Measurements from ENCODE around the gene DHRS3.
"Not testable (repeated sequence)": the region's sequence is repeated elsewhere in the genome, so short reads cannot be mapped to it uniquely, and the experiment has no call there.

The DHRS3 gene, protein sequence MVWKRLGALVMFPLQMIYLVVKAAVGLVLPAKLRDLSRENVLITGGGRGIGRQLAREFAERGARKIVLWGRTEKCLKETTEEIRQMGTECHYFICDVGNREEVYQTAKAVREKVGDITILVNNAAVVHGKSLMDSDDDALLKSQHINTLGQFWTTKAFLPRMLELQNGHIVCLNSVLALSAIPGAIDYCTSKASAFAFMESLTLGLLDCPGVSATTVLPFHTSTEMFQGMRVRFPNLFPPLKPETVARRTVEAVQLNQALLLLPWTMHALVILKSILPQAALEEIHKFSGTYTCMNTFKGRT

DNA sequence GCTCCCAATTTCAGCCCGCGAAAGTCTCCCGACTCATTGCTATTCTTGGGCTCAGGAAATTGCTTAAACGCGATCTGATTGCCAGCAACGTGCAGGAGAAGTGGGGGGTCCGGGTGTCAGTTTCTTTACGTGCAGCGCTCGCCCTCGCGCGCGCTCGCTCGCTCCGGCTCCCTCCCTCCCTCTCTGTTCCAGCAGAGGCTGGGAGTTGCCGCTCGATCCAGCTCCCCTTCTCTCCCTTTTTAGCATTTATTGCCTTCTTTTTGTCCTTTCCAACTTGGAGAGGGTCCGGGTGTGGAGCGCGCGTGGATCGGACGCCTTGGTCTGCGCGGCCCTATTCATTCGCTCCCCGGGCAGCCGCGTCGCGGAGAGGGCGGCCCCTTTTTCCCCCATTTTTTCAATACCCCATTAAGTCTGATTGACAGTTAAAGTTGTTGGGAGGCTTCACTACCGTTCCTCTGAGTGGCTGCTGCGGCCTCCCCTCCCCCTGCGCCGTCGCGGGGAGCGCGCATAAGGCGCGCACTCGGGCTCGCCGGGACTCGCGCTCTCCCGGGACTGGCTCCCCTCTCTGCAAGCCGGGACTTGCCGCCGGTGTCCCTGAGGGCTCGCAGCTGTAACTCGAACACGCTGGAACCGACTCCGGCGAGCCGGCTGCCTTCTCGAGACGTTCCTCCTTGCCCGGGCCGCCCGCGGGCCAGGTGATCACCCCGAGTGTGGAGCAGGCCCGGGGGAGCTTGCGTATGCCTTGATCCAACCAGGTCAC is at the start of gene DHRS3:
Gene DHRS3 (minus strand): TSS at position 310 of the 760 bp plus-strand sequence. CDS start 862 bp downstream, outside the sequence.
- DNase-seq = no peak

DNA sequence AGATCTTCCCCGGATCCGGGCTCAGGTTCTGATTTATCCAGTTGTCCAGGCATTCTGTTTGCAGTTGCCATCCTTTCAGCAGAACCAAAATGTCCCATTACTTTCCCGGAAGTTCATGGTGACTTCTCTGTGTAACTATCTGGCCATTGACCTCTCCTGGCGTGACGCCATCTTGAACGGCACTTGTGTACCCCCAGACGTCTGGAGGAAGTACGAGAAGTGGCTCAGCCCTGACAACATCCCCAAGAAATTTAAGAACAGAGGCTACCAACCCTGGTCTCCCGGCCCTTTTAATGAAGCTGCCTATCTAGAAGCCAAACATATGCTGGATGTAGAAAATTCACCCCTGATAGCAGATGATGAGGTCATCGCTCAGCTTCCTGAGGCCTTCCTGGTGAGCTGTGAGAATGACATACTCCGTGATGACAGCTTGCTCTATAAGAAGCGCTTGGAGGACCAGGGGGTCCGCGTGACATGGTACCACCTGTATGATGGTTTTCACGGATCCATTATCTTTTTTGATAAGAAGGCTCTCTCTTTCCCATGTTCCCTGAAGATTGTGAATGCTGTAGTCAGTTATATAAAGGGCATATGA is 48.2 kb upstream of the DHRS3 start:
- DNase-seq = no peak

DNA sequence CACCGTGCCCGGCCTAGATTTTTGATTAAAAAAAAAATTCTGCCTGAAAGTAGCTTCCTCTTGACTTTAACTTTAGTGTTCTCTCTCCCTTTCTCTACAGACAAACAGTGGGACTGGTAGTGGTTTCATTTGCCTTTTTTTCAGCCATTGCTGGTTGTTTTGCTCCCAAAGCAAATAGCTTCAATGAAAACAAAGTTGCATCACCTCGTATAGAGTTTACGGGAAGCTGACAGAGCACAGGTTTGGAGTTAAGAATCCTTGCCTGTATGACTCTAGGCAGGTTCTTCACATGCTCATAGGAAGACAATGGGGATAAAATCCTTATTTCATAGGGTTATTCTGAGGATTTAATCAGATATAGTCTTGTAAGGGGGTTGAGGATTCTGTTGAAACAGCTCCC is 47.5 kb upstream of the DHRS3 start:
- no peak for DNase-seq

DNA sequence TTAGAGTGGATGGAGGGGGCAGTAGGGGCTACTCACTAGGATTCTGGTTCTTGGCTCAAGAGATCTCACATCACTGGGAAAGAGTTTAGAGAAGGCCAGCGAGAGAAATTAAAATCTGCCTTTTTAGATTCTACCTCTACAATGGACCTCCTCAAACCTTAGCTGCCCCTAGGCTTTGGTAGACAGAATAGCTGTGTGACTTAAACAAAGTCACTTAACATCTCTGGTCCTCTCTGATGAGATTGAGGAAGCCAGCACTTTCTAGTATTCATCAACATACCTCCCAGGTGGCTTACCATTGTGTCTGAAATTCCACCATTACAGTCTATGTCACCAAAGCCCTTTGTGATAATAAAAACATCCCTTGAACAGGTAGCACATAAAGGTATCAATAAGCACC is 44.5 kb upstream of the DHRS3 start:
- DNase-seq = no peak

DNA sequence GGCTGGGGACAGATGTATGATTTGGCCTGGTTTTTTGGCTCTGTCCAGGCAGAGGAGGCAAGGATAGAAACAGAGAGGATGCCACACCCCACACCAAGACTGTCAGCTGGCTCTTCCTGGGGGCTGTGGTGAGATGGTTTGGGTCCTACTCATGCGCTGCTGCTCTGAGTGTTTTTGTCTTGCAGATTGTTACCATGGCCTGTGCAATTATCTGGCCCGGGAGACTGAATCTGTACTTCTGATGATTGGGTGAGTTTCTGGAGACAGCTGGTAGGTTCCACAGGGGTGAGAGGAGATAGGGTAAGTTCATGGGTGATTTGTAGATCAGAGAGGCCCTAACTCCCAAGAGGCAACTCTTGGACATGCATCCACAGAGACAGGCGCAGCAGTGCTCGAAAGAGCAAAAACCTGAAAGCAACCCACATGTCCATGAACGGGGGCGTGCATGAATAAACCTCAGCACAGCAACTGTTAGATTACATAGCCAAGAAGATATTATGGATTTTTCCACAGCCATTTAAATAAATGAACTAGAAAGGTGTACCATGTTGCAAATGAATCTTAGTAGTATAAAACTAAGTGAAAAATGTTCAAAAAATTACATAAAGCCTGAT is 43.7 kb upstream of the DHRS3 start:
- DNase-seq = no peak

DNA sequence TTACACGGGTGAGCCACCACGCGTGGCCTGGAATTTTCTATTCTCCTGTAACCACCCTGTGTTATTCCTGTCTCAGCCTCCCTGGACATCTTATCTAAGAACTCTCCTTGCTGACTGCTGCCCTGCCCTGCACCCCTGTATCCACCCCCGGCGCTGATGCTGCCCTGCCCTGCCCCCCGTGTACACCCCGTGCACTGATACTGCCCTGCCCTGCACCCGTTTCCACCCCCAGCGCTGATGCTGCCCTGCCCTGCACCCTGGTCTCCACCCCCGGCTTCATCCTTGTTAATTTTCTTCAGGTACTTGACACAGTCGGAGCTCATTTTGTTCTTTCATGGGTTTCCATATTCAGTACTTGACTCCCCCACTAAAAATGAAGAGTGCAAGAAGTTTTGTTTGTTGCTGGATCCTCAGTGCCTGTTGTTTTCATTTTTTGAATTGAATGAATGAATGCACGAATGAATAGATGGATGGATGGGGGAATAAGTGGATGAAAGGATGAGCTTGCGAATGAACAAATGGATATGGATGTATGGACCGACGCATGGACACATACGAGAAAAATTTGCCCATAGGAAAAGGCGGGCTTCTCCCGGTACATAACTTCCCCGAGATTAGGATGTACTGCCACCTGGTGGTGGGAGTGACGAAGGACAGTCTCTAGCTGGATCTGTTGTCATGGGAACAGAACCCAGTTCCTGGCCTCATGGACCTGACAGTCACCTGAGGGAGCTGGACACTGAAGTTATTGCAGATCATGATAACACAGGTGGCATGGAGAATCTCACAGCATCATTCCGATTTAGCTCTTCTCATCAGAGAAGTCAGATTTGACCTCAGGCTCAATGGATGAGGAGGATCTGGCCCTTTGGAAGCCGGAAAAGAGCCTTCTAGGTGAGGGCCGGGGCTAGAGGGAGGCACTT is 40.8 kb upstream of the DHRS3 start:
- peak in 1 of 2 experiments; percentile 38 for DNase-seq

DNA sequence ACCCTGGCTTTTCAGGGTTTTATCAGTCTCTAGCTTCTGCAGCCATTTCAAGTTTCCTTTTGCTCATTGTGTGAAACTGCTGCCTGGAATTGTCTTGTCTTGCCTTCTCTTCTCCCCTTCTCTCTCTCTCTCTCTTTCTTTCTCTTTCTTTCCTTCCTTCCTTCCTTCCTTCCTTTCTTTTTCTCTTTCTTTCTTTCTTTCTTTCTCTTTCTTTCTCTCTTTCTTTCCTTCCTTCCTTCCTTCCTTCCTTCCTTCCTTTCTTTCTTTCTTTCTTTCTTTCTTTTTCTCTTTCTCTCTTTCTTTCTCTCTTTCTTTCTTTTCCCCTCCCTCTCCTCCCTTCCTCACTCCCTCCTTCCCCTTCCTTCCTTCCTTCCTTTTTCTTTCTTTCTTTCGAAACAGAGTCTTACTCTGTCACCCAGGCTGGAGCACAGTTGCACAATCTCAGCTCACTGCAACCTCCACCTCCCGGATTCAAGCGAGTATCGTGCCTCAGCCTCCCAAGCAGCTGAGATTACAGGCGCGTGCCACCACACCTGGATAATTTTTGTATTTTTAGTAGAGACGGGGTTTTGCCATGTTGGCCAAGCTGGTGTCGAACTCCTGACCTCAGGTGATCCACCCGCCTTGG is 40.0 kb upstream of the DHRS3 start:
- not testable (repeated sequence) for DNase-seq

DNA sequence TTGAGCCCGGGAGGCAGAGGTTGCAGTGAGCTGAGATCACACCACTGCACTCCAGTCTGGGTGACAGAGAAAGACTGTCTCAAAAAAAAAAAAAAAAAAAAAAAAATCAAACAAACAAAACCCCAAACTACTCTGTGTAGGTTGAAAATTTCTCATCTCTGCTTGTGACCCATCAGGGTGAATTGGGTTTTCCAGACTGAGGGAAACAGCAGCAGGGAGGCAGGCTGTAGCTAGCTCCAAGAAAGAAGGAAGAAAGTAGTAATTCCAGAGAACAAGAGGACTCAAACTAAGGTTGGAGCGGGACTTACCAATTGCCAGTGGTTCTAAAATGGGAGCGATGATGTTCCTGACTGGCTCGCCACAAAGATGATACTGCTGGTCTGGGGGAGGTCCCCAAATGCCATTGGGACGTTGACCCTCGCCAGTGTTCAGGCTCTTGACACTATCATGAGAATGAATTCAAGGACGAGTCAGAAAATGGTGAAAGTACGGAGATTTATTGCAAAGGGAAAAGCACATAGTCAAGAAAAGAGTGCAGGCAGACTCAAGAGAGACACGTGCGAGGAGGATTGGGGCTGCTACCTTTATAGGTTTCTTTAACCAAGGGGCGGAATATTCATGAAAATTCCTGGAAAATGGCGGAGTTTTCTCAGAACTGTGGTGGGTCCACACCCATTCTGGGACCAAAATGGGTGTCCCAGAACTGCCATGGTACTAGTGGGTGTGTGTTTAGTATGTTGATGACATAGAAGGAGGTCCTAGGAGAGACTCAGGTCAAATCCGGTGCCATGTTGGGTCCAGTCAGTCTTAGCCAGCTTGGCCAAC is 39.3 kb upstream of the DHRS3 start:
- no peak for DNase-seq

DNA sequence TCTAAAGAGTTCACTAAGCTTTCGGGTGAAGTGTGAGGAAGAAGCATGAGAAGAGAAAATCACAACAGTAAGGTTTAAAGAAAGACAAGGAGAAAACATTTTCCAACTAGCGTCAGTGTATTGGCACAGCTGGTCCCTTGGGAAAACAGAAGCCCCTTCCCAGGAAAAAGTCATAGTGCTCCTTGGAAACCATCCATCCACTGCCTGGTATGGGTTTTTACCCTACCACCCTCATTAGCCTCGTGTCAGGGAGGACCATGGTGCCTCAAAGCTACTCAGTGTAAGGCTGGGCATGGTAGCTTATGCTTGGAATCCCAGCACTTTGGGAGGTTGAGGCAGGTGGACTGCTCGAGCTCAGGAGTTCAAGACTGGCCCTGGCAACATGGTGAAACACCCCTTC is 38.6 kb upstream of the DHRS3 start:
- DNase-seq = no peak

DNA sequence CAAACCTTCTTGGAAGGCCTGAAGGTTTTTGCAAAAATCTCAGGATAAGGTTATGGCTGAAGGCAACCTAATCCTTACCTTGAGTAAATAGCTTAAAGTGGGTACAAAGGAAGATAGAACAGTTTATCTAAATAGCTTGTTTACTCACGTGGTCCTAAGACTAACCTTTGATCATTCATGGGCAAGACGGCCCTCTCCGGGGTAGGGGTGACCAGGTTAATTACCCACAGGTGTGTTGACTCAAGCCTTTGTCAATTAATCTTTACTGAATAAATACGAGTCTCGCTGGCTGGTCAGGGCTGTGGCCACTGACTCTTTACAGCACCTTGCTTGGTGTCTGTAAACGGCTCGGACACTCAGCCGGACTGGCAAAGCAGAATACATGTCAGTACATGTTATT is 36.6 kb upstream of the DHRS3 start:
- DNase-seq = no peak

DNA sequence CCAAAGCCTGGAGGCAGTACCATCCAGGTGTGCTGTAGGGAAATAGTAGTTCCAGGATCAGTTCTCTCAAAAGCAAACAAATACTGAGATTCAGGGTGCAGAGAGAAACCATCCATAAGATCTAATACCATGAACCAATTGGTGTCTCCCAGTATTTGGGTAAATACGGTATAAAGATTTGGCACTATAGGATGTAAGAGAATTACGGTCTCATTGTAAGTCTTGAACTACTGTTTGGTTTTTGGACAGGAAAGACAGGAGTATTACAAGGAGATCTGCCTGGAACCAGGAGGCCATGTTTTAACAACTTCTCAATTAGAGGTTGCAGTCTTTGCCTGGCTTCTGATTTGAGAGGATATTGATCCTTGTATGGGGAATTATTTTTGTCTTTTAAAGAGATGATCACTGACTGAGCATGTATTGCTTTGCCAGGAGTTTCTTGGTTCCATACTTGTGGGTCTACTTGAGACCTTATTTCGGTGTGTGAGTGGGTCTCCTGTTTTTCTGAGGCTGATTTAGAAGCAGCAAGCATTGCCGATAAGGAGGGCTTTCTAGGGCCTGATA is 36.1 kb upstream of the DHRS3 start:
- DNase-seq = no peak

DNA sequence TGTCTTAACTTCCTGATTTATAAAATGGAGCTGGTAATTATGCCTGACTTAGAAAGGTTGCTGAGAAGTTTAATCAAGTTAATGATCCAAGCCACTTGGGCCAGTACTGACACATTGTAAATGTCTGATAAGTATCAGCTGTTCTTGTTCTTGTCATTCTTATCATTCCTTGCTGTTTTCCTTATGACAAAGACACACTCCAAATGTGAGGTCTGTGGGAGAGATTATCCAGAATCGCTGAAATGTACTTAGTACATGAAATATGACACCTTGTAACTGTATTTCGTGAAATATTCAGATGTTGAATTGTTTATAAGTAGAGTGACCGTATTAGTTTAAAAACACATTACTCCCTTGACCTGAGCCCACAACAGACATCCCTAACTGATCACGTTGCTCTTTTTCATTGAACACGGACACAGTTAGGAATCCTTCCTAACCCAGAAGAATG is 32.0 kb upstream of the DHRS3 start:
- no peak for DNase-seq

DNA sequence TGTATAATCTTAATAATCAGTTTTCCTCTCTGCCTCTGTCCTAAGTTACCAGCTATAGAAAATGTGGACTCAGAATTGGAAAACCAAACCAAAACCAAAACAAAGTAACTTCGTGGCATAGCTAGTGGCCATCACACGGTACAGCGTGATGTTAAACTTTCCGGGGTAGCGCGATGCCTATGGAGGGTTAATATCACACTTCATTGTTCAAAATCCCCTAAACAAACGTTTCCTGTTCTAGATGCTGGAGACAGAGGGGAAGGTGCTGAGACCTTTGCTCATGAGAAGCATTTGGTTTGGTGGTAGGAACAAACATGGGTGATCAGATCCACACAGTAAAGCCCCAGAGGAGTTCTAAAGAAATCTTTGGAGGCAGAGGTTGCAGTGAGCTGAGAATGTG is 30.7 kb upstream of the DHRS3 start:
- DNase-seq = no peak

DNA sequence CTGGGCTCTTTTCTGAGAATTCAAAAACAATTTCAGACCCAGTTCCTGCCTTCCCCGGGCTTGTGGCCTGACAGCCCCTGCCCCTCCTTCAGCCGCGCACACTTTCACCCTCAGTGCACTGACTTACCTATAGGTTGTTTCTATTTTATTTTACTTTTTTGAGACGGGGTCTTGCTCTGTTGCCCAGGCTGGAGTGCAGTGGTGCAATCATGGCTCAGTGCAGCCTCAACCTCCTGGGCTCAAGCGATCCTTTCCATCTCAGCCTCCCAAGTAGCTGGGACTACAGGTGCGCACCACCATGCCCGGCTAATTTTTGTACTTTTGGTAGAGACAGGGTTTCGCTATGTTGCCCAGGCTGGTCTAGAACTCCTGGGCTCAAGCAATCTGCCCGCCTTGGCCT is 27.4 kb upstream of the DHRS3 start:
- DNase-seq = not testable (repeated sequence)

DNA sequence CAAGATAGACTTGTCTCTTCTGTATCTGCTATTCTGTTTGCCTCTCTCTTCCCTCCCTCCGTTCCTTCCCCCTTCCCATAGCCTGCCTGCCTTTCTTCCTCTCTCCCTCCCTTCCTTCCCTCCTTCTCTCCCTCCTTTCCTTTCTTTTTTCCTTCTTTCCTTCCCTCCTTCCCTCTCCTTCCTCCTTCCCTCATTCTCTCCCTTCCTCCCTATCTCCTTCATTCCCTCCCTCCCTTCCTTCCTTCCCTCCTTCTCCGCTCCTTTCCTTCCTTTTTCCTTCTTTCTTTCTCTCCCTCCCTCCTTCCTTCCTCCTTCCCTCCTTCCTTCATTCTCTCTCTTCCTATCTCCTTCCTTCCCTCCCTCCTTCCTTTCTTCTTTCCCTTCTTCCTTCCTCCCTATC is 26.8 kb upstream of the DHRS3 start:
- no peak for DNase-seq

DNA sequence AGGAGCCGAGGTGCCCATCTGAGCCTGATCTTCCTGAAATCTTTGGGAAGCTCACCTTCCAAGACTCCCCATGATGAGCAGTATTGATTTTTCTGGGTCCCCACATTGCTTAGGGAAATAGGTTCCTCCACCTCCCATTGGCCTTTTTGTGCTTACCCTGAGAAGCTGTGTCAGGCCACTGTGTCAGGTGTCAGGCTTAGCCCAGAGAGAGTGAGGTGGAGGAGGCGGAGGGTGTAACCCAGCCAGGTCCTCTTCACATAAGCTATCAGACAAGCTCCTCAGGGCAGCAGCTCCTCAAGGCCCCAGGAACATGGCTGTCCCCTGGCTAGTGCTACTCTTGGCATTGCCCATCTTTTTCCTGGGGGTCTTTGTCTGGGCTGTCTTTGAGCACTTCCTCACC is 26.2 kb upstream of the DHRS3 start:
- DNase-seq = no peak

DNA sequence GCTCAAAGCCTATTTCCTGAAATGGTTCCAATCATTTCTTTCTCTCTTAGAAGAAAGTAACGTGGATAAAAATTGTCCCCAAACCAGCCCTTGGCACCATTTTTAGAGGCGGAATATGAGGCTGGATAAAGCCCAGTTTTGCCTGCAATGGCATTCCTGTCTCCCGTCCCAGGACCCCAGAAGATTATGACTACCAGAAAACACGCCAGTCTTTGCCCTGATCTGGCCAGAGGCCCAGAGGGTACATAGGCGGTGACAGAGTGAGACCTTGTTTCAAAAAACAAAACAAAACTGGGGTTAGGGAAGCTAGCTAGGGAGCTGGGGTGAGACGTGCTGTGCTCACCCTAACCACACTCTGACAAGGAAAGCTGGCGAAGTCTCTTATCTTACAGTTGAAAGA is 25.8 kb upstream of the DHRS3 start, which contains the start of gene AADACL4:
Gene AADACL4 (plus strand): TSS at position 301 of the 400 bp plus-strand sequence. CDS start 462 bp downstream, outside the sequence.
- no peak for DNase-seq

DNA sequence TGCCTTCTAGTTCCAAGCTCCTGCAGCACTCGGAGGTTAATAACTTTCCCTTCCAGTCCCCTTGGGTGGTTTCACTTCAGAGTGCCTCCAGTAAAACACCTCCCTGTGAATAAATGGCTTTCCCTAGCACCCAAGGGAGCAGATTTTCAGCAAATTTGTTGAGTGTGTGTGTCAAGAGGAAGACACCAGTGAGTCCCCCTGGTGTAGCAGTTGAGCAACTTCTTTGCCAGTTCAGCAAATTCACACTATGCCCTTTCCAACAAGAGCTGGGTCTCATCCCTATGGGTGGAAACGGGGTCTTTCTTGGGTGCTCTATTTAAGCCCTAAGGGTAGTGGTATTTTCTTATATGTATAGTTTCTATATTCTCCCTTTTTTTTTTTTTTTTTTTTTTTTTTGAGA is 25.1 kb upstream of the DHRS3 start:
- no peak for DNase-seq

DNA sequence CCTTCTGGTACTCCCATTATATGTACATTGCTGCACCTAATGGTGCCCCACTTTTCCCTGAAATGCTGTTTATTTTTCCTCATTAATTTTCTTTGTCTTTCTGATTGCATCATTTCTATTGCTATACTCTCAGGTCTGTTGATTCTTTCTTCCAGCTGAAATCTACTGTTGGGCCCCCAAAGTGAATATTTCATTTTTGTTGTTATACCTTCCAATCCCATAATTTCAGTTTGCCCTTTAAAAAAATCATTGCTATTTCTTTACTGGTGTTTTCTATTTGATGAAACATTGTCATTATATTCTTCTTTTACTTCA is 22.9 kb upstream of the DHRS3 start:
- no peak for DNase-seq

DNA sequence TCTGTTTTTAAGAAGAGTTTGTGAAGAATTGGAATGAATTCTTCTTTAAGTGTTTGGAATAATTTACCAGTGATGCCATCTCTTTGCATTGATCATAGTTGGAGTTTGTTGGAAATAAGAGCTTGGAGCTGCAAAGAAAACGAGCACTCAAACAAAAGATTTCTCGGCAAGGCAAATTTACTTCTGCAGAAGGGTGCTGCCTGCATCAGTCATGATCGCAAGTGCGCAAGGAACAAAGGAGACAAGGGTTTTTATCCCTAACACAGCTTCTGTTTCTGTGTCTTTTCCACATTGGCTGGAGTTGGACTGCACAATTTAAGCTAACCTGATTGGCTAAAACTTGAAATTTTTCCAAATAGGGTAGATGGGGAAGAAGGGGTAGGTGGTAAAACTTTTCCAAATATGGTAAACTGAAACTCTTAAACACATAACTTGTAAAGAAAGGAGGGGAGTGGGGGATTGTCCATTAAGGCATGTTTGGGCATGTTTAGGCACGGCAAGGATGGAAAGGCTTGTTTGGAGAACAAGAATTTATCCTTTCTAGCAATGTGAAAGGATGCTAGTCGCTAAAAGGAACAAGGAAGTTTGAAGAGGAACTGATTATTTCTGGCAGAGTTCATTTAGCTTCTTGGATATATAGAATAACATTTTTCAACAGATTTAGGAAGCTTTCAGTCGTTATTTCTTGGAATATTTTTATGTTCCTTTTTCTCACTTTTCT is 22.4 kb upstream of the DHRS3 start:
- no peak for DNase-seq

Measured in NCI-H187 (cell line).